Activated T-cell treated with anti-CD3 and anti-CD28 coated beads, Interleukin-2, amount 50 U/mL, for 72 hours (primary cell): ENCODE data around the gene UPK3BL2. TPM values are rescaled to one million over a fixed set of nuclear protein-coding genes. Genes with fewer than 3 reads are reported as not detected.
"Not testable (repeated sequence)": the region's sequence is repeated elsewhere in the genome, so short reads cannot be mapped to it uniquely, and the experiment has no call there.

Experiments used
- ATAC-seq, 2 donors: fragments of 150-1000 bp; cut with Tn5 transposase; replicated peaks in 1 of 2; 2 replicates each; pipeline ENCODE4 v1.10.0; 2021; ENCODE audit warnings: moderate library complexity in 2 of 2, mild to moderate bottlenecking in 1 of 2
- DNase-seq, 2 donors: peaks; one replicate each; pipeline ENCODE4 v3.0.0; 2021 to 2022; ENCODE audit warnings: mixed read lengths in 1 of 2
- H3K27ac Mint-ChIP-seq: one replicate; pipeline ENCODE4 v1.8.0; 2022; ENCODE audit warnings: mild to moderate bottlenecking, moderate library complexity, mixed read lengths
- H3K27me3 Mint-ChIP-seq: one replicate; pipeline ENCODE4 v1.8.0; 2022; ENCODE audit warnings: low read depth, mixed read lengths
- H3K36me3 Mint-ChIP-seq, 2 donors: one replicate each; pipeline ENCODE4 v1.8.0; 2022; ENCODE audit warnings: mixed read lengths in 2 of 2, mild to moderate bottlenecking in 1 of 2; ENCODE audit not compliant: insufficient read depth in 2 of 2
- H3K4me1 Mint-ChIP-seq: one replicate; pipeline ENCODE4 v1.8.0; 2022; ENCODE audit warnings: low read depth, mixed read lengths
- H3K4me3 Mint-ChIP-seq, 2 donors: one replicate each; pipeline ENCODE4 v1.8.0; 2022; ENCODE audit warnings: mild to moderate bottlenecking in 2 of 2, mixed read lengths in 2 of 2, moderate library complexity in 2 of 2
- H3K9me3 Mint-ChIP-seq, 2 donors: one replicate each; pipeline ENCODE4 v1.8.0; 2022; ENCODE audit warnings: mixed read lengths in 2 of 2
- total RNA-seq, 2 donors: library from RNA; stranded (reverse); gene quantifications; one replicate each; pipeline ENCODE4 v1.2.3, GENCODE V29; 2022

The UPK3BL2 gene
- total RNA-seq, 2 donors from 2014 or later, result 24.8 to 37.9 TPM

- H3K4me1 Mint-ChIP-seq, DNase-seq, ATAC-seq, H3K36me3 Mint-ChIP-seq, H3K27ac Mint-ChIP-seq, H3K27me3 Mint-ChIP-seq, H3K9me3 Mint-ChIP-seq, H3K4me3 Mint-ChIP-seq: not testable (repeated sequence)
These were observed 46.6 kb downstream of the UPK3BL2 start for GRCh38 chr7:102496861-102497260.

DNA sequence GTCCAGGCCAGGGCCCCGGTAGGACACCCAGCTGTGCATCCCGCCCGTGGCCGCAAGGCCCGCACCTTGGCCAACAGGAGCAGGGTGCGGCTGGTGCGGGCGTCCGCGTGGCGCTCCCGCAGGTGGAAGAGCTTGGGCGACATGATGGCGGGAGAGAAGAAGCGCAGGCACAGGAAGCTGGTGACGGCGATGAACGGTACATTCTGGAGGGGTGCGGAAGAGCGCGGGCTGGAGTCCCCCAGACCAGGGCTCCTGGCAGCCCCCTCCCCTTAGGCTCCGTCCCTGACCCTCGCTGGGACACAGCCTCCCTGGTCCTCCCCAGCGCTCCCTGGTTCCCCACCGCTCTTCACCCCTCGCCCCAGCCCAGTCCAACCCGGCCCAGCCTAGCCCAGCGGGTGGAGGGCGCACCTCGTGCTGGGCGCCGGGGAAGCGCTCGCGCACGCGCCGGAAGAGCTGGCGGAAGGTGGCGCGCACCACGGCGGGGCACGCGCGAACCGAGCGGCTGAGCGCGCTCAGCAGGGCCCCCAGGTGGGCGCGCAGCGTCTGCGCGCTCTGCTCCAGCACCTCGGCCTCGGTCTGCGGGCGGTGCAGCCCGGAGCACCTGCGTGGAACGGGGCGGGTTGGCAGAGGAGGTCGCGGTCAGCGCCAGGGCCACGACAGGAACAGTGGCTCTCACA lies 48.9 kb downstream of the UPK3BL2 start:
- H3K9me3 Mint-ChIP-seq, H3K36me3 Mint-ChIP-seq, DNase-seq, H3K27me3 Mint-ChIP-seq, H3K27ac Mint-ChIP-seq, H3K4me1 Mint-ChIP-seq, H3K4me3 Mint-ChIP-seq: not testable (repeated sequence)
- peak; percentile 75 to 83 for ATAC-seq

- ATAC-seq, result peak in 1 of 2 donors; percentile 14
These were observed 49.5 kb downstream of the UPK3BL2 start for GRCh38 chr7:102494026-102494425.

DNA sequence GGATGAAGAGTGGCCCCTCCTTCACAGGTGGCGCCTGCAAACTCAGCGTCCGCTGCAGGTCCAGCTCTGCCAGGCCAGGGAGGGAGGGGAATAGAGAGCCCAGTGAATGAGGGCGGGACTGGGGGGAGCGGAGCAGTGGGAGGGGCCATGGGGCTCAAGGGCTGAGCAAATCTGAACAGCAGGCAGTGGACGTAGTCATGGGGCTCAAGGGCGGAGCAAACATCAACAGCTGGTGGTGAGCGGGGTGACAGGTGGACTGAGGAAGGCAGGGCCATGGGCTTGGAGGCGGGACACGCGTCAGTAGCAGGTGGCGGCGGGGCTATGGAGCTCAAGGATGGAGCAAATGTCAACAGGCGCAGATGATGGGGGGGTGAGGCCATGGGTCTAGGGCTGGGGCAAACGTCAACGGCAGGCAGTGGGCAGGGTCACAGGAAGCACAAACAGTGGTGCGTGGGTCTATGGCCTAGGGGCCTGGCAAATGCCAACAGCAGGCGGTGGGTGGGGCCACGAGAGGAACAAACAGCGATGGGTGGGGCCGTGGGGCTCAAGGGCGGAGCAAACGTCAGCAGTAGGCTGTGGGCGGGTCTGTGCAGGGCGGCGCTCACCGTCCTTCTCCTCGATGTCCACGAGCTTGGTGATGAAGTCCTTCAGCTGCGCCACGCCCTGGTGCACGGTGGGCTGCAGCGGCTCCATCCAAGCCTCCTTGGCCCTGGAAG lies 50.1 kb downstream of the UPK3BL2 start:
- ATAC-seq, result peak; percentile 45 to 60
- not testable (repeated sequence) for H3K27ac Mint-ChIP-seq, H3K9me3 Mint-ChIP-seq, DNase-seq, H3K27me3 Mint-ChIP-seq, H3K36me3 Mint-ChIP-seq, H3K4me3 Mint-ChIP-seq, H3K4me1 Mint-ChIP-seq

More at GRCh38 chr7:102494026-102494425, 49.5 kb downstream of the UPK3BL2 start:
- H3K4me1 Mint-ChIP-seq, H3K9me3 Mint-ChIP-seq, H3K4me3 Mint-ChIP-seq, H3K36me3 Mint-ChIP-seq, H3K27ac Mint-ChIP-seq, H3K27me3 Mint-ChIP-seq: not testable (repeated sequence)
- DNase-seq, result peak in 1 of 2 donors; percentile 29

DNA sequence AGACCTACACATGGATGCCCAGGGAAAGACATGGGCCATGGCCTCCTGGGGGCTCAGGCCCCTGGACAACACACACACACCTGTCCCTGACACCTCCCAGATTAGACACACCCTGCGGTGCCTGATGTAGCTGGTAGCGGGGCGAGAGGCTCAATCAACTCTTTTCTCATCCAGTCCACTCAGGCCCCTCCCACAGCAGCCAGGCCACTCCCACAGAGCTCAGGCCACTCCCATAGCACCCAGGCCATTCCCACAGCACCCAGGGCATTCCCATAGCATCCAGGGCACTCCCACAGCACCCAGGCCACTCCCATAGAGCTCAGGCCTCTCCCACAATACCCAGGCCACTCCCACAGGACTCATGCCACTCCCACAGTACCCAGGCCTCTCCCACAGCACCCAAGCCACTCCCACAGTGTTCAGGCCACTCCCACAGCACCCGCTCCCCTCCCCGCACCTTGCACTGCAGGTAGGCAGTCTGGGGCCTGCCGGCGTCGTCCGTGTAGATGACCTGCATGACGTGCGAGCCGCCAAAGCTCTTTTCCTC lies 52.9 kb downstream of the UPK3BL2 start:
- not testable (repeated sequence) for H3K9me3 Mint-ChIP-seq, H3K27ac Mint-ChIP-seq, H3K27me3 Mint-ChIP-seq, H3K4me3 Mint-ChIP-seq, H3K4me1 Mint-ChIP-seq, H3K36me3 Mint-ChIP-seq
- ATAC-seq, result peak; percentile 66 to 74
- DNase-seq, result peak; percentile 61 to 65

Other genes starting within 250 kb of the UPK3BL2 start
- not detected for gene SPDYE6, start 187.3 kb downstream of the UPK3BL2 start, total RNA-seq
- gene PRKRIP1, start 147.3 kb downstream of the UPK3BL2 start, total RNA-seq, result 10 to 100 TPM; 30.6 to 35.7 TPM
- 10 to 100 TPM; 37.8 to 42.2 TPM for gene ORAI2, start 110.1 kb downstream of the UPK3BL2 start, total RNA-seq
- gene ALKBH4, start 78.8 kb downstream of the UPK3BL2 start, total RNA-seq, result 10 to 100 TPM in 1 of 2 donors, 1 to 10 TPM in 1; 9.1 to 11.8 TPM
- gene LRWD1, start 78.7 kb downstream of the UPK3BL2 start, total RNA-seq, result 10 to 100 TPM; 13.1 to 13.6 TPM
- gene POLR2J, start 64.8 kb downstream of the UPK3BL2 start, total RNA-seq, result 10 to 100 TPM; 40.5 to 53.5 TPM
- gene RASA4B, start 25.9 kb downstream of the UPK3BL2 start, total RNA-seq, result 10 to 100 TPM; 20.0 to 29.8 TPM
- not detected for gene SPDYE2, start 7.5 kb upstream of the UPK3BL2 start, total RNA-seq
- gene POLR2J3, start 28.9 kb upstream of the UPK3BL2 start, total RNA-seq, result 10 to 100 TPM; 37.5 to 67.1 TPM
- gene RASA4, start 73.1 kb upstream of the UPK3BL2 start, total RNA-seq, result 10 to 100 TPM; 52.0 to 79.2 TPM
- 10 to 100 TPM; 13.3 to 58.8 TPM for gene UPK3BL1, start 99.1 kb upstream of the UPK3BL2 start, total RNA-seq
- gene SPDYE2B, start 106.6 kb upstream of the UPK3BL2 start, total RNA-seq, result not detected
- 10 to 100 TPM; 11.4 to 23.4 TPM for gene POLR2J2, start 128.0 kb upstream of the UPK3BL2 start, total RNA-seq
- 1 to 10 TPM; 7.0 to 8.3 TPM for gene FAM185A, start 205.3 kb upstream of the UPK3BL2 start, total RNA-seq